ENCODE data around the gene ROBO1. TPM values are rescaled to one million over a fixed set of nuclear protein-coding genes. Genes with fewer than 3 reads are reported as not detected.

The ROBO1 gene
- 1 to 10 TPM; 8.6 to 9.0 TPM for total RNA-seq

GRCh38 chr3:79767905-79768267 lies at the start of gene ROBO1:
Gene ROBO1 (minus strand): TSS chr3:79767998.
- no peak within 1 kb of the TSS for H3K4me3 Mint-ChIP-seq
- ATAC-seq (no peak), DNase-seq (no peak)
- POLR2A ChIA-PET: no interaction called here
- H3K9me3 Mint-ChIP-seq: peaks cover 1% of the 10 kb centered on the region
- H3K4me1 Mint-ChIP-seq (ENCODE audit: low read depth): no peaks in the 10 kb centered on the region
- no peak for TF ChIP-seq CTCF (IDR thresholded peaks at IDR 0.05)
- no peak within 1 kb of the TSS for H3K27ac Mint-ChIP-seq
- CTCF ChIA-PET: interaction anchor here (0.6 kb wide), 1 partner anchor 549 kb away, joined by 3 read pairs; no protein-coding TSS in a partner anchor
- H3K36me3 Mint-ChIP-seq (ENCODE audit: low read depth): no peaks in the 10 kb centered on the region
- peaks cover 12% of the 10 kb centered on the region for H3K27me3 Mint-ChIP-seq
- intact Hi-C loops (cut with micrococcal nuclease): no loop called here

DNA sequence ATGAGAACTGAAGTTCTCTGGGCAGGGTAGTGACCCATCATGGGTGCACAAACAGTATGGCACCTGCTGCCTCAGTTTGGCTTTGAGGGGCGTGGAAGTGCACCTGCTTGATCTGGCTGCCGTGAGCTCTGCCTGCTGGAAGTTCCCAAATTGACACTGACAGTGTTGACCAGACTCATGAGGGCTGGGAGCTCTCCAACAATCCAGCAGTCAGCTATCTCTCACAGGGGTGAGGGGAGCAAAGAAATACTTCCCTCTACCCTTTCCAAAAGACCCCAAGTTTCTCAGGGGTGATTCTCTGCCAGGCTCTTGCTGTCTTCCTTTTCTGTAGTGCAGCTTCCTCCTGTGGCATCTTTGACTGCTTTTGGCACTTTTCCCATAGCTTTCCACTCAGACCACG lies 49.4 kb upstream of the ROBO1 start:
- H3K4me3 Mint-ChIP-seq: no peak overlapping the region
- no peak for TF ChIP-seq CTCF (IDR thresholded peaks at IDR 0.05)
- no peaks in the 10 kb centered on the region for H3K27me3 Mint-ChIP-seq
- intact Hi-C loops (cut with micrococcal nuclease): no loop called here
- H3K36me3 Mint-ChIP-seq (ENCODE audit: low read depth): no peaks in the 10 kb centered on the region
- no peak overlapping the region for H3K27ac Mint-ChIP-seq
- CTCF ChIA-PET: interaction anchor here (1.0 kb wide), 1 partner anchor 13 kb away, joined by 3 read pairs; no protein-coding TSS in a partner anchor
- no peak for ATAC-seq
- peaks cover 21% of the 10 kb centered on the region for H3K9me3 Mint-ChIP-seq
- H3K4me1 Mint-ChIP-seq (ENCODE audit: low read depth): no peaks in the 10 kb centered on the region
- POLR2A ChIA-PET: no interaction called here
- DNase-seq: no peak

- no peak overlapping the region for H3K4me3 Mint-ChIP-seq
- no peak for ATAC-seq
- no peak for TF ChIP-seq CTCF (IDR thresholded peaks at IDR 0.05)
- no peak for DNase-seq
- no peaks in the 10 kb centered on the region for H3K4me1 Mint-ChIP-seq (ENCODE audit: low read depth)
- no peaks in the 10 kb centered on the region for H3K27me3 Mint-ChIP-seq
- H3K36me3 Mint-ChIP-seq (ENCODE audit: low read depth): no peaks in the 10 kb centered on the region
- CTCF ChIA-PET: no interaction called here
- peaks cover 21% of the 10 kb centered on the region for H3K9me3 Mint-ChIP-seq
- intact Hi-C loops (cut with micrococcal nuclease): no loop called here
- POLR2A ChIA-PET: no interaction called here
- H3K27ac Mint-ChIP-seq: no peak overlapping the region
These were observed 47.7 kb upstream of the ROBO1 start for GRCh38 chr3:79815478-79815877.

DNA sequence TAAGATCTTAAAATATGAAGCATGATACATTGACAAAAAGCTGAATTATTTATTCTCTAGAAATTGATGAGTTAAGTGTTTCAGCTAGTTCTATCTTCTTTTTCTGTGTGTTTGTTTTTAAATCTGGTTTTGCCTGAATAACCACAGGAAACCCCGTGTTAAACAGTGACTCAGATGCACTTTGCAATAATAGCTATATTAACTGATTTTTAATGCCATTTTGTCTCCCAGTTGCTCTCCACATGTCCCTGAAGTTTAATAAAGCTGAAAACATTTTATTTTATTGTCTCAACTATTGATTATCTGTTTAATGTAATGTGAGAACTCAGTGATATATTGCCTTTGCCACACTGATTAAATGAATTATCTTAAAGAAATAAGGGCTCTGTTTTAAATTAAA lies 42.8 kb upstream of the ROBO1 start:
- Mint-ChIP-seq H3K4me3 (no peak overlapping the region), H3K9me3 (peaks cover 10% of the 10 kb centered on the region), H3K4me1 (ENCODE audit: low read depth) (no peaks in the 10 kb centered on the region), H3K27ac (no peak overlapping the region), H3K36me3 (ENCODE audit: low read depth) (no peaks in the 10 kb centered on the region), H3K27me3 (no peaks in the 10 kb centered on the region)
- intact Hi-C loops (cut with micrococcal nuclease): no loop called here
- ChIA-PET POLR2A (no interaction called here), CTCF (no interaction called here)
- DNase-seq (no peak), ATAC-seq (no peak)
- TF ChIP-seq CTCF (IDR thresholded peaks at IDR 0.05): no peak

DNA sequence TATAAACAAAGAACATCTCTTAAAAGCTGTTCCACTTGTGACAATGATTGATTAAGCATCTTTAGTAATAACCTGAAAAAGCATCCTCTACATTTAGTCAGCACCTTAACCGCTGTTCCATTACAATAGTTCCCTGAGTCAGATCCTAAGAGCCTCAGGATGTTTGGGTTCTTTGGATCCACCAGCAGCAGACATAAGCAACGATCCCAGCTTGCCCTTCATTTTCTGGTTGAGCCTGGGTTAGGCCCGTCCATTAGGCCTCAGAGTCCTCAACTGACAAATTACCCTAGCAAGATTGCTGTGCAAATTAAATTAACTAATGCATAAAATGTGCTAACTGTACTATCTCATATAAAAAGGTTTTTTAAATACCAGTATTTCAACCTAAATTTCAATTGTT lies 42.3 kb upstream of the ROBO1 start:
- ATAC-seq: no peak
- no peaks in the 10 kb centered on the region for H3K4me1 Mint-ChIP-seq (ENCODE audit: low read depth)
- ChIA-PET CTCF (no interaction called here), POLR2A (no interaction called here)
- TF ChIP-seq CTCF (IDR thresholded peaks at IDR 0.05): no peak
- no peak overlapping the region for H3K27ac Mint-ChIP-seq
- no peak overlapping the region for H3K4me3 Mint-ChIP-seq
- H3K9me3 Mint-ChIP-seq: peaks cover 5% of the 10 kb centered on the region
- H3K27me3 Mint-ChIP-seq: no peaks in the 10 kb centered on the region
- intact Hi-C loops (cut with micrococcal nuclease): no loop called here
- no peaks in the 10 kb centered on the region for H3K36me3 Mint-ChIP-seq (ENCODE audit: low read depth)
- no peak for DNase-seq

All from activated CD8-positive, alpha-beta T cell treated with anti-CD3 and anti-CD28 coated beads for 36 hours (primary cell).